IPS-NIHi7 (cell line): ENCODE data around the gene KIRREL3.

Experiments
- DNase-seq: peaks from one replicate; pipeline ENCODE4 v3.0.0; 2012; ENCODE audit warnings: mixed read lengths; ENCODE audit errors: extremely low spot score

KIRREL3 gene

GRCh38 chr11:126710804-126711399 is 289.7 kb downstream of the KIRREL3 start:
- no peak for DNase-seq

GRCh38 chr11:126707498-126707897 is 293.1 kb downstream of the KIRREL3 start:
- no peak for DNase-seq

GRCh38 chr11:126704096-126704495 is 296.5 kb downstream of the KIRREL3 start:
- DNase-seq = no peak

GRCh38 chr11:126703662-126704061 is 296.9 kb downstream of the KIRREL3 start:
- DNase-seq = no peak

- no peak for DNase-seq
Measured at GRCh38 chr11:126702987-126703386, 297.6 kb downstream of the KIRREL3 start.

- no peak for DNase-seq
Measured at GRCh38 chr11:126702165-126702720, 298.3 kb downstream of the KIRREL3 start.

GRCh38 chr11:126701520-126701897 is 299.1 kb downstream of the KIRREL3 start:
- DNase-seq = no peak

- DNase-seq = no peak
Measured at GRCh38 chr11:126700768-126701519, 299.6 kb downstream of the KIRREL3 start.

- DNase-seq = no peak
Measured at GRCh38 chr11:126698576-126698975, 302.0 kb downstream of the KIRREL3 start.

- no peak for DNase-seq
Measured at GRCh38 chr11:126697936-126698335, 302.6 kb downstream of the KIRREL3 start.

- DNase-seq = no peak
Measured at GRCh38 chr11:126696982-126697381, 303.6 kb downstream of the KIRREL3 start.

- DNase-seq = no peak
Measured at GRCh38 chr11:126695293-126695692, 305.3 kb downstream of the KIRREL3 start.

GRCh38 chr11:126694065-126694625 is 306.4 kb downstream of the KIRREL3 start:
- no peak for DNase-seq

- DNase-seq = no peak
Measured at GRCh38 chr11:126687477-126687876, 313.1 kb downstream of the KIRREL3 start.

- no peak for DNase-seq
Measured at GRCh38 chr11:126686938-126687337, 313.6 kb downstream of the KIRREL3 start.

GRCh38 chr11:126683766-126684728 is 316.5 kb downstream of the KIRREL3 start:
- no peak for DNase-seq

GRCh38 chr11:126682590-126682989 is 318.0 kb downstream of the KIRREL3 start:
- DNase-seq = no peak

GRCh38 chr11:126680700-126681099 is 319.9 kb downstream of the KIRREL3 start:
- no peak for DNase-seq

GRCh38 chr11:126680131-126680530 is 320.4 kb downstream of the KIRREL3 start:
- no peak for DNase-seq

GRCh38 chr11:126679033-126679432 is 321.5 kb downstream of the KIRREL3 start:
- DNase-seq = no peak

GRCh38 chr11:126676536-126676935 is 324.0 kb downstream of the KIRREL3 start:
- no peak for DNase-seq

GRCh38 chr11:126673319-126673718 is 327.3 kb downstream of the KIRREL3 start:
- DNase-seq = no peak
